HepG2 (cell line): ENCODE results near the gene USP17L13.
"Not testable (repeated sequence)": the region's sequence is repeated elsewhere in the genome, so short reads cannot be mapped to it uniquely, and the experiment has no call there.

Experiments used
- ARHGAP35 ChIP-seq: sonication (generic); formaldehyde crosslinking; IDR thresholded peaks from 2 replicates; pipeline ENCODE4 v1.9.0; 2022; ENCODE audit warnings: mild to moderate bottlenecking, inconsistent platforms, moderate library complexity, missing genetic modification reagents, borderline replicate concordance
- CREB1 ChIP-seq, 2 experiments: fragments of 450-650 bp in 1 of 2; IDR thresholded peaks; 2 replicates each; pipeline ENCODE4 v1.6.1; 2016 to 2017; ENCODE audit warnings: control low read depth in 1 of 2, mild to moderate bottlenecking in 1 of 2, missing compliant biosample characterization in 1 of 2, missing genetic modification characterization in 1 of 2
- GABPA ChIP-seq, 2 experiments: IDR thresholded peaks; 2 replicates each; pipeline ENCODE4 v1.6.1; 2011 to 2016; ENCODE audit warnings: low read depth in 2 of 2, low read length in 1 of 2, missing biosample characterization in 1 of 2, missing genetic modification characterization in 1 of 2
- POLR2A ChIP-seq, 2 experiments: IDR thresholded peaks; 2 replicates each; pipeline ENCODE4 v1.6.1; 2011; ENCODE audit warnings: low read depth in 2 of 2, low read length in 2 of 2, mild to moderate bottlenecking in 1 of 2, moderate library complexity in 1 of 2; ENCODE audit not compliant: insufficient read depth in 1 of 2
- POLR2AphosphoS5 ChIP-seq: IDR thresholded peaks from 2 replicates; pipeline ENCODE4 v1.6.1; 2012; ENCODE audit warnings: low read depth, low read length
- TF ChIP-seq, protein P1 (sequence below): sonication (generic); formaldehyde crosslinking; IDR thresholded peaks from 2 replicates; pipeline ENCODE4 v1.4.0; 2020; ENCODE audit warnings: missing genetic modification reagents, borderline replicate concordance
- TF ChIP-seq, protein P2 (sequence below): sonication (generic); formaldehyde crosslinking; IDR thresholded peaks from 2 replicates; pipeline ENCODE4 v1.9.0; 2021; ENCODE audit warnings: missing genetic modification reagents, borderline replicate concordance
- TF ChIP-seq, protein P3 (sequence below): IDR thresholded peaks from 2 replicates; pipeline ENCODE4 v1.6.1; 2016
- TF ChIP-seq, protein P4 (sequence below): sonication (generic); formaldehyde crosslinking; IDR thresholded peaks from 2 replicates; pipeline ENCODE4 v1.5.0; 2020; ENCODE audit warnings: mild to moderate bottlenecking, missing genetic modification reagents, moderate library complexity
- TF ChIP-seq, protein P5 (sequence below): sonication (generic); formaldehyde crosslinking; IDR thresholded peaks from 2 replicates; pipeline ENCODE4 v1.4.0; 2020; ENCODE audit warnings: missing genetic modification reagents

DNA sequence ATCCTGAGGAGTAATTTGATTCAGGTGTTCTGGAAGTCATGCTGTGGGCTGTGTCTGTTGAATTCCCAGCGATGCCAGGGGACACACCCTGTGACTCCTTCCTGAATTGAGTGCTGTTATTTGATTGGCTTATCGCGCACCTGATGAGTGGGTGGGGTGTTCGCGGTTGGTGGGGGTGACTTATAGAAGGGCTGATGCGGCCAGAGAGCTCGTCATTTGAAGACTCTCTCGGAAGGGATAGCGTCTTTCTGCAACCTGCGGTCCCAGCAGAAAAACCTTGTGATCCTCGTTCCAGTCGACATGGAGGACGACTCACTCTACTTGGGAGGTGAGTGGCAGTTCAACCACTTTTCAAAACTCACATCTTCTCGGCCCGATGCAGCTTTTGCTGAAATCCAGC, 42.6 kb downstream of the USP17L13 start, which contains the start of gene USP17L22:
- not testable (repeated sequence) for TF ChIP-seq POLR2AphosphoS5; GABPA (IDR thresholded peaks at IDR 0.05; ENCODE audit: low read depth, low read length); GABPA (CRISPR knock-in tag; IDR thresholded peaks at IDR 0.05; ENCODE audit: low read depth); CREB1 (IDR thresholded peaks at IDR 0.05); CREB1 (CRISPR knock-in tag; IDR thresholded peaks at IDR 0.05); POLR2A (IDR thresholded peaks at IDR 0.05; ENCODE audit: insufficient read depth in 1 of 2, low read depth in 2 of 2, low read length in 2 of 2); ARHGAP35 (CRISPR knock-in tag)
- TF ChIP-seq, protein P1, sequence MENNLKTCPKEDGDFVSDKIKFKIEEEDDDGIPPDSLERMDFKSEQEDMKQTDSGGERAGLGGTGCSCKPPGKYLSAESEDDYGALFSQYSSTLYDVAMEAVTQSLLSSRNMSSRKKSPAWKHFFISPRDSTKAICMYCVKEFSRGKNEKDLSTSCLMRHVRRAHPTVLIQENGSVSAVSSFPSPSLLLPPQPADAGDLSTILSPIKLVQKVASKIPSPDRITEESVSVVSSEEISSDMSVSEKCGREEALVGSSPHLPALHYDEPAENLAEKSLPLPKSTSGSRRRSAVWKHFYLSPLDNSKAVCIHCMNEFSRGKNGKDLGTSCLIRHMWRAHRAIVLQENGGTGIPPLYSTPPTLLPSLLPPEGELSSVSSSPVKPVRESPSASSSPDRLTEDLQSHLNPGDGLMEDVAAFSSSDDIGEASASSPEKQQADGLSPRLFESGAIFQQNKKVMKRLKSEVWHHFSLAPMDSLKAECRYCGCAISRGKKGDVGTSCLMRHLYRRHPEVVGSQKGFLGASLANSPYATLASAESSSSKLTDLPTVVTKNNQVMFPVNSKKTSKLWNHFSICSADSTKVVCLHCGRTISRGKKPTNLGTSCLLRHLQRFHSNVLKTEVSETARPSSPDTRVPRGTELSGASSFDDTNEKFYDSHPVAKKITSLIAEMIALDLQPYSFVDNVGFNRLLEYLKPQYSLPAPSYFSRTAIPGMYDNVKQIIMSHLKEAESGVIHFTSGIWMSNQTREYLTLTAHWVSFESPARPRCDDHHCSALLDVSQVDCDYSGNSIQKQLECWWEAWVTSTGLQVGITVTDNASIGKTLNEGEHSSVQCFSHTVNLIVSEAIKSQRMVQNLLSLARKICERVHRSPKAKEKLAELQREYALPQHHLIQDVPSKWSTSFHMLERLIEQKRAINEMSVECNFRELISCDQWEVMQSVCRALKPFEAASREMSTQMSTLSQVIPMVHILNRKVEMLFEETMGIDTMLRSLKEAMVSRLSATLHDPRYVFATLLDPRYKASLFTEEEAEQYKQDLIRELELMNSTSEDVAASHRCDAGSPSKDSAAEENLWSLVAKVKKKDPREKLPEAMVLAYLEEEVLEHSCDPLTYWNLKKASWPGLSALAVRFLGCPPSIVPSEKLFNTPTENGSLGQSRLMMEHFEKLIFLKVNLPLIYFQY (CRISPR knock-in tag), result not testable (repeated sequence)
- TF ChIP-seq, protein P2, sequence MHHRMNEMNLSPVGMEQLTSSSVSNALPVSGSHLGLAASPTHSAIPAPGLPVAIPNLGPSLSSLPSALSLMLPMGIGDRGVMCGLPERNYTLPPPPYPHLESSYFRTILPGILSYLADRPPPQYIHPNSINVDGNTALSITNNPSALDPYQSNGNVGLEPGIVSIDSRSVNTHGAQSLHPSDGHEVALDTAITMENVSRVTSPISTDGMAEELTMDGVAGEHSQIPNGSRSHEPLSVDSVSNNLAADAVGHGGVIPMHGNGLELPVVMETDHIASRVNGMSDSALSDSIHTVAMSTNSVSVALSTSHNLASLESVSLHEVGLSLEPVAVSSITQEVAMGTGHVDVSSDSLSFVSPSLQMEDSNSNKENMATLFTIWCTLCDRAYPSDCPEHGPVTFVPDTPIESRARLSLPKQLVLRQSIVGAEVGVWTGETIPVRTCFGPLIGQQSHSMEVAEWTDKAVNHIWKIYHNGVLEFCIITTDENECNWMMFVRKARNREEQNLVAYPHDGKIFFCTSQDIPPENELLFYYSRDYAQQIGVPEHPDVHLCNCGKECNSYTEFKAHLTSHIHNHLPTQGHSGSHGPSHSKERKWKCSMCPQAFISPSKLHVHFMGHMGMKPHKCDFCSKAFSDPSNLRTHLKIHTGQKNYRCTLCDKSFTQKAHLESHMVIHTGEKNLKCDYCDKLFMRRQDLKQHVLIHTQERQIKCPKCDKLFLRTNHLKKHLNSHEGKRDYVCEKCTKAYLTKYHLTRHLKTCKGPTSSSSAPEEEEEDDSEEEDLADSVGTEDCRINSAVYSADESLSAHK (CRISPR knock-in tag), result not testable (repeated sequence)
- TF ChIP-seq, protein P3, sequence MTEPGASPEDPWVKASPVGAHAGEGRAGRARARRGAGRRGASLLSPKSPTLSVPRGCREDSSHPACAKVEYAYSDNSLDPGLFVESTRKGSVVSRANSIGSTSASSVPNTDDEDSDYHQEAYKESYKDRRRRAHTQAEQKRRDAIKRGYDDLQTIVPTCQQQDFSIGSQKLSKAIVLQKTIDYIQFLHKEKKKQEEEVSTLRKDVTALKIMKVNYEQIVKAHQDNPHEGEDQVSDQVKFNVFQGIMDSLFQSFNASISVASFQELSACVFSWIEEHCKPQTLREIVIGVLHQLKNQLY (CRISPR knock-in tag), result not testable (repeated sequence)
- TF ChIP-seq, protein P4, sequence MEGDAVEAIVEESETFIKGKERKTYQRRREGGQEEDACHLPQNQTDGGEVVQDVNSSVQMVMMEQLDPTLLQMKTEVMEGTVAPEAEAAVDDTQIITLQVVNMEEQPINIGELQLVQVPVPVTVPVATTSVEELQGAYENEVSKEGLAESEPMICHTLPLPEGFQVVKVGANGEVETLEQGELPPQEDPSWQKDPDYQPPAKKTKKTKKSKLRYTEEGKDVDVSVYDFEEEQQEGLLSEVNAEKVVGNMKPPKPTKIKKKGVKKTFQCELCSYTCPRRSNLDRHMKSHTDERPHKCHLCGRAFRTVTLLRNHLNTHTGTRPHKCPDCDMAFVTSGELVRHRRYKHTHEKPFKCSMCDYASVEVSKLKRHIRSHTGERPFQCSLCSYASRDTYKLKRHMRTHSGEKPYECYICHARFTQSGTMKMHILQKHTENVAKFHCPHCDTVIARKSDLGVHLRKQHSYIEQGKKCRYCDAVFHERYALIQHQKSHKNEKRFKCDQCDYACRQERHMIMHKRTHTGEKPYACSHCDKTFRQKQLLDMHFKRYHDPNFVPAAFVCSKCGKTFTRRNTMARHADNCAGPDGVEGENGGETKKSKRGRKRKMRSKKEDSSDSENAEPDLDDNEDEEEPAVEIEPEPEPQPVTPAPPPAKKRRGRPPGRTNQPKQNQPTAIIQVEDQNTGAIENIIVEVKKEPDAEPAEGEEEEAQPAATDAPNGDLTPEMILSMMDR, result not testable (repeated sequence)
- TF ChIP-seq, protein P5, sequence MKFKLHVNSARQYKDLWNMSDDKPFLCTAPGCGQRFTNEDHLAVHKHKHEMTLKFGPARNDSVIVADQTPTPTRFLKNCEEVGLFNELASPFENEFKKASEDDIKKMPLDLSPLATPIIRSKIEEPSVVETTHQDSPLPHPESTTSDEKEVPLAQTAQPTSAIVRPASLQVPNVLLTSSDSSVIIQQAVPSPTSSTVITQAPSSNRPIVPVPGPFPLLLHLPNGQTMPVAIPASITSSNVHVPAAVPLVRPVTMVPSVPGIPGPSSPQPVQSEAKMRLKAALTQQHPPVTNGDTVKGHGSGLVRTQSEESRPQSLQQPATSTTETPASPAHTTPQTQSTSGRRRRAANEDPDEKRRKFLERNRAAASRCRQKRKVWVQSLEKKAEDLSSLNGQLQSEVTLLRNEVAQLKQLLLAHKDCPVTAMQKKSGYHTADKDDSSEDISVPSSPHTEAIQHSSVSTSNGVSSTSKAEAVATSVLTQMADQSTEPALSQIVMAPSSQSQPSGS (CRISPR knock-in tag), result not testable (repeated sequence)
